Fibroblast of skin of right biceps (primary cell): ENCODE data around the gene TSR3.
"Not testable (repeated sequence)": the region's sequence is repeated elsewhere in the genome, so short reads cannot be mapped to it uniquely, and the experiment has no call there.

Experiments used
- DNase-seq: peaks from one replicate; pipeline ENCODE4 v3.0.0-alpha.2; 2013

Gene TSR3

DNA sequence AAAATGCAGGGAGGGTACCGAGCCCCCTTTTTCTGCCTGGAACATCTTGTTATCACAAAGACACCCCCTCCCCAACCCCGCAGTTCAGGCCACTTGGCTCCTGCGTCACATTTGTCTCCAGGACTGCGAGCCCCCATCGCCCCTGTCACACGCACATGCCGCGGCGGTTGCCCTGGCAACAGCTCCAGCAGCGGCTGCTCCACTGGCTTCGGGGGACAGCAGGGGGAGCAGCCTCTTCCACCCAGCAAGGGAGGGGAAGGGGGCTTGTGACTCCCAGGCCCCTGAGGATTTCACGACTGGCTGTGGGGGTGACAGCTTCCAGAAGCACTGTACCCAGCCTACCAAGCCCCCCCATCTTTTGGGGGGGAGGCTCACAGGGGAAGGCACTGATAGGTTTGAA, 15.7 kb downstream of the TSR3 start:
- no peak for DNase-seq

DNA sequence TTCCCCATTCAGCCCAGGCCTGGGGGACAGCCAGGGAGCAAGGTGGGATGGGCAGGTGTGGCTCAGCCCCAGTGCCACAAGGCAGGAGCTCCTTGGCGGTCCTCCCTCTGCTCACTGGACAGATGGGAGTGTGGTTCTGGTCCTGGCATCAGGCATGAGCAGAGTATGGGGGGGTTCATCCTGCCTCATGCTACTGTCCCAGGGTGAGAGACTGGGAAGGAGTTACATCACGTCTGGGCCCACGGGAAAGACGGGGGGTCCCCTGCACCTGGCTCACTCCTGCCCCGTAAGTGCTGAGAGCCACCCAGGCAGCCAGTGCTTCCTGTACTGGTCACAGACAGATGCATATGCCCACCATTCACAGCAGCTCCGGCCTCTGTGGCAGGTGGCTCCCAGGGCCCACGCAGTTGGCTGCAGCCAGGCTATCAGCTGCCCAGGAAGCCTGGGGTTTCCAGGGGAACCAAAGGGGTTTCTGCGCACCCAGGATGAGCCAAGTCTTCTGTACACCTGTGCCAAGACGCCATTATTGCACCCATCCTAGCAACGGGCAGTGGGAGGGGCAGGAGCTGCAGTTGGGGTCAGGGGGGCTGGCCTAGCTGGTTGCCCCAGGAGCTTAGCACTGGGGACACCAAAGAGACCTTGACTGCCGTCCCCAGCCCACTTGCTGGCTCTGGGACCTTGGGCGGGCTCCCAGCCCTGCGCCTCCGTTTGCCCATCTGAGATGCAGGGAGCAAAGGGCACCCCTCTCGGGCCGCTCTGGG, 16.3 kb downstream of the TSR3 start:
- DNase-seq, result no peak

DNA sequence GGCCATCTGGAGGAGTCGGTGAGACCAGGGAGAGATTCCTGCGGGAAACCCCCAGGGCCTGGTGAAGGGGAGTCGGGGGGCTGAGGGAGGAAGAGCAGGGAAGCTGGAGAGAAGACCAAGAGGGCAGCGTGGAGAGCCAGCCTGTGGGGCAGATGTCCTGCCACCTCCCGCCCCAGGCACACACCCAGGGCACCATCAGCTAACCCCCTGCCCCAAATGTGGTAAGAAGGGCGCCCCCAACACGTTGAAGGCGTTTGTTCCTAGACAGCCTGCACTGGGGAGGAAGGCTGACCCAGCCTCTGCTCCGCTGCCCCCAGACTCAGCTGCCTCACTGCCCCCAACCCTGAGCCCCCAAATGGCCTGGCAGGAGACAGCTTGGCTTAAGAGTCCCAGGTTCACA, 16.9 kb downstream of the TSR3 start:
- no peak for DNase-seq

DNA sequence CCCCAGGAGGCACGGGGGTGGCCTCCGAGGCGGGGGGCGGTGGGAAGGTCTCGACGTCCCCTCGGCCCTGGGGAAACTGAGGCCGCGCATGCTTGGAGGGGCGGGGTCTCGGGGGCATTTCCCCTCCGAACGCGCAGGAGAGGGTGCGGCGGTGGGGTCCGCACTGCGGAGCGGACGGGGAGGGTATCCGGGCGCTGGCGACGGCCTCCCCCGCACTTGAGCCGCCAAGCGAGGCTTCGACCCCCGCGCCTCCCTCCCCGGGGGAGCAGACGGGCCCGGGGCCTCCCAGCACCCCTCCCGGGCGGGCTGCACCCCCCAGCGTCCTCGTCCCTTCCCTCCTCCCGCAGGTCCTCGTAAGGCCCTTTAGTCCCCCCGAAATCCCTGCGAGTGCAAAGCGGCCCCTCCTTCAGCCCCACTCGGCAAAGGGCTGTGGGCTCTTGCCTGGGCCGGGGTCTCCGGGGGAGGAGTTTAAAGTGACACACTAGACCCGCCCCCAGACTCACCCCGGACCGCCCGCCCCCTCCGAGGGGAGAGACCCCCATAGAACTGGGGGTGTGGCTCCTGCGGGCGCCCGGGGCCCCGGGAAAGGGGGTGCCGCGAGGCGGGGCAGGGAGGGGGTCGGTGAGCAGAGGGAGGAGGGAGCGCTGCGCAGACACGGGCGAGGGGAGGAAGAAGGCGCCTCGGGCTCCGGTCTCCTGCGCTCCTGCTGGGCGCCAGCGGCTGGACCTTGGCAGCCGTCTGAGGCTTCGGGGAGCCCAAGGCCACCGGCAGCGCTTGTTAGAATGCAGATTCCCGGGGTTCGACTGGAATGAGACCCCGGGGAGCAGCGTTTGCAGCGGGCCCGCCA, 17.6 kb downstream of the TSR3 start:
- DNase-seq, result no peak

DNA sequence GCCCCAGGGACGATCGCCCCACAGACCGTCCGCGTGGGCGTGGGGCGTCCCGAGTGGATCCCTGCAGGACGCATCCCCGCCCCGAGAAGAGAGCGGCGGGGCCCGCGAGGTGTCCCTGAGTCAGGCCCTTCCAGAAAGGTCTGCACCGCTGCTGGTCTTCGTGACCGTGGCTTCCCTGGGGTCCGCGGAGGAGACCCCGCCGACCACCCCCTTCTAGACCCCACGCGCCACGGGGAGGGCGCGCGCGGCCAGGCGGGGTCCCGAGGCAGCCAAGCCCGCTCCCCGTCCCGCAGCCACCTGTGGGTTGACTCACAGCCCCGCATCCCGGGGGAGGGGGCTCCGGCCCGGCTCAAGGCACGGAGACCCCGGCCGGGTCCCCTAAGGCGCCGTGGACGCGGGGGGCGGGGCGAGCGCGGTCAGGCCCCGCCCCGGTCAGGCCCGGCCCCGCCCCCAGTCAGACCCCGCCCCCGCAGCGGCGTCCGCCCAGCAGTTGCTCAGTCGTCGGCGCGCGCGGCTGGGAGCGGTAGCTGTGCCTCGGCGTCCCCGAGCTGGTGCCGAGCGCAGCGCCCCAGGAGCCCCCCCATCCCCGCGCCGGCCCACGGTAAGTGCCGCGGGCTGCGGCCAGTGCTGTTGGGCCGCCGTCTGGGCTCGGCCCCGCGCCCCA, 18.4 kb downstream of the TSR3 start, which contains the start of gene BAIAP3:
Gene BAIAP3 (plus strand): TSS at position 497 of the 664 bp plus-strand sequence. CDS start 4,905 bp downstream, outside the sequence.
- DNase-seq, result peak; percentile 24

DNA sequence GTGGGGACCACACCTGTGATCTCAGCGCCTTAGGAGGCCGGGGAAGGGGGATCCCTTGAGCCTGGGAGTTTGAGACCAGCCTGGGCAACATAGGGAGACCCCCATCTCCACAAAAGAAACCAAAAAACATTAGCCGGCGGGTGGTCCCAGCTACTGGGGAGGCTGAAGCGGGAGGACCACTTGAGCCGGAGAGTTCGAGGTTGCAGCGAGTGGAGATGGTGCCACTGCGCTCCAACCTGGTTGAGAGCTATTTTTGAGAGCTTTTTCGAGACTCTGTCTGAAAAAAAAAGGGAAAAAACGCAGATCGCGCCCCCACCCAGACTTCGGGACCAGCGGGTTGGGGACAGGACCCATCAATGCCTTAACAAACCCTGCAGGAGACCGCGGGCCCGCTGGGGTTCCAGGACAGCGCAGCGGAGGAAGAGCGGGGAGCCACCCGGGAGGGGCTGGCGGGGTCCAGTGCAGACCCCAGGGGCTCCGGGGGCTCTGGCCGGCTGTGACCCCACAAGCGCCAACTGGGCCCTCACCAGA, 19.0 kb downstream of the TSR3 start:
- DNase-seq, result no peak

DNA sequence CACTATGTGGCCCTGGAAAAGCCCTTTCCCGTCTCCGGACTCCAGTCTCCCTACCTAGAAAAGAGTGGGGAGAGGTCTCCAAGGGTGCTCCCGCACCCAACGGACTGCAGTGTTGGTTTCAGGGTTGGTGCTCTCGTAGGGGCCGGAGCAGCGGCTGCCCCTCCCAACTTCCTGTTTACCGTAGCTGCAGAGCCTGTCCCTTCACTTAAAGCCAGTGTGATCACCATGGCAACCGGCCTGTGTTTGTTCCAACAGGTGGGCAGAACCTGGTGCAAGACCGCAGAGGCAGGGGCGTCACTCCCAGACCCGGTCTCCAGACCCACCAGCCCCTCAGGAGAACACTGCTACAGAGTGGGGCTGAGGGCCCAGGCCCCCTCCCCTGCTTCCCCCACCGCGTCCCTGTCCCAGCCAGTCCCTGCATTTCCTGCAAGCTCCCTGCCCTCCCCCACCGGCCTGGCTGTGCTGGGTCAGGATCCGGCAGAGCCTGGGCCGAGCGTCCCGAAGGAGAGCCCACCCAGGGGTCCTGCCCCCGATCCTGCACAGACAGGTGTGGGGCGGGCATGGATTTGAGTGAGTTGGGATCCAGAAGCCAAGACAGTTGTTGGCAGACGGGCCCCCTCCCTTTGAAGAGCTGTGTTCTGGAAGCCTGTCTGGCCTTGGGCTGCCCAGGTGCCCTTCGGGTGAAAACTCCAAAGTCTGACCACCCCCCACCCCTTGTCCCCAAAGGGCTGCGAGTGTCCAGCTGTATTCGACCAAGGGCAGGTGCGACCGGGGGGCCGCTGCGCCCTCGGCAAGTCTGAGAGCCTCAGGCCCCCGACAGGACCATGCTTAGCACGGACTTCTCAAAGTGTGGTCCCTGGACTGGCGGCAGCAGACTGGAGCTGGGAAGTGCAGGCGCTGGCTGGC, 19.7 kb downstream of the TSR3 start:
- DNase-seq, result peak; percentile 20

DNA sequence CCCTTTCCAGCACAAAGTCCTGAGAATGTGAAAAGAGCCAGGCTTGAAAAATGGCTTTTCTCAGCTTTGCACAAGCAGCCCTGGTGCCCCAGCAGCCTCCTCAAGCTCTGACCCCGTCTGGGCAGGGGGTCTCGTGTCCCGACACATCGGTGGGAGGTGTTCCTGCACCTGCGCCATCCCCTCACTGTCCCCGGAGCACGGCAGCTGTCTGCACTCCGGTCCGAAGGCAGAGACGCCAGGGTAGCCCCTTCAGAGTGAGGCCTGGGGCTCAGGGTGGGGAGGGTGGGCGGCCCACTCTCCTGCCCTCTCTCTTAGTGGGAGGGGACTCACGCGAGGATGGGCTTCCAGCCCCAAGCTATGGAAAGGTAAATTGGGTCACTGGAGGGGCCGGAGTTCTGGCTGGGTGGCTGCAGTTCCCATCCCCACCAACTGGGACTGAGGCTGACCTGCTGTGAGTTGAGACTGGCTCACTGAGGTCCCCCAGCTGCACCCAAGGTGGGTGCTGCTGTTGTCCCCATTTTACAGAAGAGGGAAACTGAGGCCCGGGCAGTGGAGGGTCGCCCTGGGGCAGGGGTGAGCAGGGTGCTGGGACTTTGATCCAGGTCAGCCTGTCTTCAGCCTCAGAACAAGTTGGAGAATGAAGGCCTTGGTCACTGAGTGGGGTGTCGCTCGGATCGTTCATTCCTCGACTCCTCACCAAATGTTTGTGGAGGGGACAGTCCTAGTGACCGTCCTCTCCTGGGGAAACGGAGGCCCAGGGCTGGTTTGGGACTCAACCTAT, 20.6 kb downstream of the TSR3 start:
- DNase-seq, result no peak

DNA sequence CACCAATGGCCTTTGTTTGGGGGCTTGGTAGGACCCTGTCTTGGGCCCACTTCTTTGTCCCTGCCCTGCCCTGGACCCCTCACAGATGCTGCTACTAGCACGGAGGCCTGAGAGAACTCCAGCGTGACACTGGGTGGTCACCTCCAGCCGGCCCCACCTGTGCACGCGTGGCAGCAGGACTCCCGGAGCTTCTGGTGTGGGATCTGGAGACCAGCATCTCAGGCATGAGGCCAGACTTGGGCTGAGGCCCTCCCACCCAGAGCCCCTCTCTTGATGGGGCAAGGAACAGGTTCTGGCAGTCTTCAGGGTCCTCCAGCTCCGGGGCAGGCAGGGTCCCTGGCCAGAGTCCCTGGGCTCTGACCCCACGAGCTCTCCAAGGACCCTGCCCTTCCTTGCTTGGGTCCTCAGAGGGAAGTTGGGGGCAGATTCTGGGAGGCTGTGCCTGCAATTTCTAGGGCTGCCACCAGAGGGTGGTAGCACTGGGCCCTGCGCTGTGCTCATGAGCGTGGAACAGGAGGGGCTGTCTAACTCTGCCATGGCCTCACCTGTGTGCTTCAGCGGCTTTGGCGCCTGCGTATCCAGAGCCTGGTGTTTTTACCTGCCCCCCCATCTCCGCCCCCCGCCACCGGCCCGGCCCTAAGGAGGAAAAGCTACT, 21.3 kb downstream of the TSR3 start:
- no peak for DNase-seq

DNA sequence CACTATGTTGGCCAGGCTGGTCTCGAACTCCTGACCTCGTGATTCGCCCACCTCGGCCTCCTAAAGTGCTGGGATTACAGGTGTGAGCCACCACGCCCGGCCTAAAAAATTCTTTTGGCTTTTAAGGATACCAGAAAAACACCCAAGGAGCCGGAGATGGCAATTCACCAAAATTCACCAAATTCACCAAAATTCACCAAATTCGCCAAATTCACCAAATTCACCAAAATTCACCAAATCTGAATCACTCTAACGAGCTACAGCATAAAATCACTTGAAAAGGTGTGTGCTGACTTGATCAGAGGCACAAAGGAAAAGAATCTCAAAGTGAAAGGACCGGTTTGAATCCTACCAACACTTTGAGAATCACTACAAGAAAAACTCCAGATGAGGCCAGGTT, 22.7 kb downstream of the TSR3 start:
- not testable (repeated sequence) for DNase-seq

DNA sequence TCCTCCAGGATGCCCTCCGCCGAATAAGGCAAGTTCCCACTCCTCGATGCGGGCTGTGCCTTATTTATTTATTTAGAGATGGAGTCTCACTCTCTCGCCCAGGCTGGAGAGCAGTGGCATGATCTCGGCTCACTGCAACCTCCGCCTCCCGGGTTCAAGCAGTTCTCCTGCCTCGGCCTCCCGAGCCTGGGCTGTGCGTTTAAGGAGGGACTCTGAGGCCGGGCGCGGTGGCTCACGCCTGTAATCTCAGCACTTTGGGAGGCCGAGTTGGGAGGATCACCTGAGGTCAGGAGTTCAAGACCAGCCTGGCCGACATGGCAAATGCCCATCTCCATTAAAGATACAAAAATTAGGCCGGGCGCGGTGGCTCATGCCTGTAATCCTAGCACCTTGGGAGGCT, 23.5 kb downstream of the TSR3 start:
- DNase-seq, result not testable (repeated sequence)

DNA sequence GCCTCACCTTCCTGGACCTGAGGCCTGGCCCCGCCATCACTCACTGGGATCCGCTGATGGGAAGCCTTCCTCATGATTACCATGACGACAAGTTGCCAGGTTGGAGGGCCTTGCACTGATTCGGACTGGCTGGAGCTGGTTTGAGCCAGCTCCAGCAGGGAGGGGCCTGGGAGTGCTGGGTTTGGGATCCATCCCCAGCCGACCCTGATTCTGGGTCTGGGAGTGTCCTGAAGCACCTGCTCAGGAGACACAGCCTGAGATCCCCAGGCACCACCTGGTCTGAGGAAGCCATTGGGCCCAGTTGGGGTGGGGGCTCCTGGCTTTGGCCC, 24.1 kb downstream of the TSR3 start:
- DNase-seq, result no peak

DNA sequence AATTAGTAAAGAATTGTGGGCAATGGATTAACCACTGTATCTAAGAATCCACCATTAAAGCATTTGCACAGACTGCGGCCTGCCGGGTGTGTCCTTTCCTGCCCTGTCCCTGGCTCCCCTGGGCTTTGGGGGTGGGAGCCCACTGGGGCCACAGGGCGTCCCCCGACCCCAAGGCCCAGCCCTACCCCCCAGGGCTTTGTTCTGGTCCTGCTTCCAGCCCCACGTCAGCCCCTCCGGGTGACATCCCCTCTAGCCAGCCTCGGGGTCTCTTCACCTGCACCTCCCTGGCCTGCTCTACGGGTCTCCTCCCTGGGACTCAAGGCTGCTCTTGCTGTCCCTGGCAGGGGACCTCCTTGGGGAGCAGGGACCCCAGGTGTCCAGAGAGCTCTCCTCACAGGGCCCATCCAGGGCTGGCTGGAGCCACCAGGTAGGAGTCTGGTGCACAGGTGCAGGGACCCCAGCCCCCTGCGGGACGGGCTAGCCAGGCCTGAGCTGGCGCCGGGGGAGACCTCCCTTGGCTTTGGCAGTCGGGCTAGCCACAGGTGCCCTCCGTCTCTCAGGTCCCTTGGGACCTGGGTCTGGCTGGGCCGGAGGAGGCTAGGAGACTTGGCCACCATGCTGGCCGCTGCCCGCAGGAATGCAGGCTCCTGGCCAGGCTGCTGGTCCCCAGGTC, 24.6 kb downstream of the TSR3 start:
- no peak for DNase-seq

DNA sequence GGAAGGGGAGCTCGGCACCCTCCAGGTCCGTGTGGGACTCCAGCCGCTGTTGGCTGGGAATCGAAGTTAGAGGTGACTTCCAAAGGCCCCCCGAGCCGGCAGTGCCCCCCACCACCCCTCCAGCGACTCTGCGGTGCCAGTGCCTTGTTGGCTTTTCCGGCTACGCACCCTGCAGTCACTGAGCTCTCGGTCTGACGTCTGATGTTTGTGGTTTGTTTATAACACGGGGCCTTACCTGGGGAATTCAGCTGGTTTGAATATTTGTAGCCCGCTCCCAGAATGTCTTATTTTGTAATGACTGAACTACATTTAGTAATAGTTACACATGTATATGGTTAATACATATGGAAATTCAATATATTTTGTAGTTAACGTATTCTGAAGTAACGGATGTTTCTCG, 25.3 kb downstream of the TSR3 start:
- no peak for DNase-seq

DNA sequence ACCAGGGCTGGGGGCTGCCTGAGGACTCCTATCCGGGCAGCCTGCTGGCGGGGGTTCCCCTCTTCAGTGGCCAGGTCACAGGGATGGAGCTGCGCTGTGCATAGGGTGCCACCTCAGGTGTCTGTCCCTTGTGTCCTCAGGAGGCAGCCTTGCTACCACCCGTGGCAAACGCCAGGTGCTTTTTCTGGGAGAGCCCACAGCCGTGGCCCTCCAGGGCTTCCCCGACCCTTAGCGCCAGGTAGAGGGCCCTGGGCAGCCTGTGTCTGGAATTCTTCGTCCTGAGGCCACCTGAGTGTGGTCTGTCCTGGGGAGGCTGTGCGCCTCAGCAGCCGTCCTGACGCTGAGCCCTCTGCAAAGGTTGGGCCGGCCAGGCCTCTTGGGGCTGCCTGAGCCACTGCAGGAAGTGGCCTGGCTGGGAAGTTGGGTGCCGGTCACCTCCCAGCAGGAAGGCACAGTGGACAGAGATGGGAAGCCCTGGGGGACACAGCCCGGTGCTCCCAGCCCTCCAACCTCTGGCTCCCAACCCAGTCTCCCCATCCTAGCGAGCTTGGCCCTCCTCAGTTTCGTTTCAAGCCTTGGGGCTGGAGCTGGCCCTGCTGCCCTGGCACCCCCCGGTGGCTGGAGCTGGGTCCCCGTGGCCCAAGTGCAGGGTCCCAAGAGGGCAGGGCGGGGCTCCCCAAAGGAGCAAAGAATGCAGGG, 25.9 kb downstream of the TSR3 start:
- no peak for DNase-seq

DNA sequence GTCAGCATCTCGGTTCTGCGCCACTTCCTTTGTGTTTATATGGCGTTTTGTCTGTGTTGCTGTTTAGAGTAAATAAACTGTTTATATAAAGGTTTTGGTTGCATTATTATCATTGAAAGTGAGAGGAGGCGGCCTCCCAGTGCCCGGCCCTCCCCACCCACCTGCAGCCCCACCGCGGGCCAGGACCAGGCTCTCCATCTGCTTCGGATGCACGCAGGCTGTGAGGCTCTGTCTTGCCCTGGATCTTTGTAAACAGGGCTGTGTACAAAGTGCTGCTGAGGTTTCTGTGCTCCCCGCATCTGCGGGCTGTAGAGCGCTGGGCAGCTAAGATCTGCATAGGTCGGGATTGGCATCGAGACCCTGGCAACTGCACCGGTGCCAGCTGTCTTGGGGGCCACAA, 26.4 kb downstream of the TSR3 start:
- DNase-seq, result no peak

DNA sequence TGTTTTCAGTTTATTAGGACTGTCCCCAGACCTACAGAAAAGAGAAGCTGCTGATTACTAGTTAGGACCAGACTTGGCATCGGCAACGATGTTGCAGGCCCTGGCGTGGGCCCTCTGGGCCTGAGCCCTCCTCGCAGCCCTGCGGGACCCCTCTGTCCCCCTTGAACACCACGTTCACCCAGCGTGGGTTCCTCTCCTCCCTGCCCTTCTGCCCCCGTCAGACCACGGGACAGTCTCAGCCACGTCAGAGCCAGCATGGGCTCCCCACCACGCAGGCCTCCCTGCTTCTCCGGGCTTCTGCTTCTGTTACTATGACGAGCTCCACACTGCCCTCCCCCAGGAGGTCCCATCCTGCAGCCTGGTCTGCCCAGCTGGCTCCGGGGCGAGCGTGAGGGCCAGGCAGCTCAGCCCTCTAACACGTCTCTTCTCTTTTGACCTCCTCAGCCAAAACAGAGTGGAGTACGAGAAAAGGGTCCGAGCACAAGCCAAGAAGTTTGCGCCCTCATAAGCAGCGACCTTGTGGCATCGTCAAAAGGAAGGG, 27.3 kb downstream of the TSR3 start:
- DNase-seq, result no peak

DNA sequence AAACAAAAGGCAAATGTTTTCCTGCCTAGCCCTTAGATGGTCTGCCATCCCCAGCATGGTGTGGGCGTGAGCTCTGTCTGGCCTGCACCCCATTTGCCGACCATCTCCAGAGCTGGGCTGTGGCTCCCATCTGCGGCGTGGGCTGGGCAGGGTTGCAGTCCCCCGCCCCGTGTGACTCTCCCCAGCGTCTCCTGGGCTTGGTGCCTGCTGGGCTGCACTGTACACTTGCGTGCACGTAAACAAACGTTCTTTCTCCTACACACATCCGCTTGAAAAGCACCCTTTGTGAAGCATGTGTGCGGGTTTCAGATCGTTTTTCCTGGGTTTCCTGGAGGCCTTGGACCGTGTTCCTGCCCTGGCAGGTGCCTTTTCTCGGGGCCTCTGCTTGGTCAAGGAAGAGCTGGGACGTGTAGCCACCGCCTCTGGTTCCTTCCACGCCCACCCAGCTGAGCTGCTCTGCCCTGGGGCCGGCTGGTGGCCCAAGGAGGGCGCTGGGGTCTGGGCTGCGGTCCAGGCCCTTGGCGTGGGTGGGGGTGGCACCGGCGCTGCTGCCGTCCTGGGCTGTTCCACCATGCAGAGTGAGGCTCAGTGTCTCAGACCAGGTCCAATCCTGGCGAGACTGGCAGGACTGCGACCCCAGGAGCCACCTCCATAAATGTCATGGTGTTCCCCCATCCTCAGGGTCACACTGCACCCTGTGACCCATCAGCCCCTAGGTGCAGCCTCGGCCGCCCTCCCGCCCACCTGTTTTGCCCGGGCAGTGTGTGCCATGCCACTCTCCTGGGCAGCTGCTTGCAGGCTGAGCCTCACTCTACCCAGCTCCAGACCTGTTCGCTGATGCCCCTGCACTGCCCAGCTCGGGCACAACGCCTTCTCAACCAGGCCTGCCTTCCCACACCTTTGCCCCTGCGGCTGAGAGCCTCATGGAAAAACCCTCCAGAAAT, 28.1 kb downstream of the TSR3 start:
- no peak for DNase-seq
